A549 (cell line): ENCODE measurements around the gene RABAC1. TPM values are rescaled to one million over a fixed set of nuclear protein-coding genes. Genes with fewer than 3 reads are reported as not detected.

Experiments used
- ATAC-seq, 2 experiments: fragments of 200-7000 bp in 1 of 2; fragments of >200 bp in 1 of 2; cut with Nextera tagmentation in 1 of 2; cut with Tn5 transposase in 1 of 2; 3 replicates each; pipeline versions ENCODE4 v1.8.0 to v1.9.1; 2018 to 2020; ENCODE audit warnings: mild to moderate bottlenecking in 1 of 2, moderate library complexity in 1 of 2
- CTCF ChIA-PET: fragments of 300-600 bp; sonication (Branson Sonifier 250); formaldehyde crosslinking; extraction: SDS; loops from one replicate; lab custom pipeline; 2021; ENCODE audit warnings: antibody characterized with exemption, inconsistent platforms; lab: Yijun Ruan, JAX
- POLR2A ChIA-PET: fragments of 350-600 bp; formaldehyde crosslinking; extraction: SDS; loops from one replicate; lab custom pipeline; 2021; ENCODE audit warnings: antibody characterized with exemption, inconsistent platforms; lab: Yijun Ruan, JAX
- DNase-seq, 2 experiments: peaks; one replicate each; pipeline versions ENCODE4 v3.0.0 to v3.0.0-alpha.2; 2011 to 2016; ENCODE audit warnings: low read depth in 1 of 2, low spot score in 1 of 2
- FAIRE-seq: peaks from 2 replicates; lab custom pipeline; 2011; peaks lifted over from hg19 to GRCh38; lab: Jason Lieb, UNC
- H3K27ac ChIP-seq, 2 experiments: fragments of >200 bp; sonication (Bioruptor Twin); formaldehyde crosslinking; 3 replicates each; pipeline ENCODE4 v1.5.1; 2016 to 2017
- H3K4me1 ChIP-seq: fragments of >200 bp; sonication (Bioruptor Twin); formaldehyde crosslinking; 3 replicates; pipeline ENCODE4 v1.6.1; 2016
- H3K4me2 ChIP-seq: fragments of >200 bp; sonication (Bioruptor Twin); formaldehyde crosslinking; 3 replicates; pipeline ENCODE4 v1.6.1; 2016
- H3K4me3 ChIP-seq: fragments of >200 bp; sonication (Bioruptor Twin); formaldehyde crosslinking; 3 replicates; pipeline ENCODE4 v1.5.1; 2016
- H3K9me3 ChIP-seq: fragments of >200 bp; sonication (Bioruptor Twin); formaldehyde crosslinking; 3 replicates; pipeline ENCODE4 v1.6.1; 2016
- CHD2 ChIP-seq: fragments of 150-350 bp; IDR thresholded peaks from 2 replicates; pipeline ENCODE4 v1.6.1; 2014; ENCODE audit warnings: low read length; ENCODE audit not compliant: partially characterized antibody
- CTCF ChIP-seq: fragments of >200 bp; sonication (Bioruptor Twin); formaldehyde crosslinking; IDR thresholded peaks from 3 replicates; pipeline ENCODE4 v1.5.1; 2016
- E2F6 ChIP-seq: IDR thresholded peaks from 2 replicates; pipeline ENCODE4 v1.6.1; 2012; ENCODE audit warnings: low read depth, borderline replicate concordance
- FOSB ChIP-seq: fragments of 250-450 bp; sonication (Bioruptor Pico); IDR thresholded peaks from 2 replicates; pipeline ENCODE4 v1.5.0; 2020; ENCODE audit warnings: mild to moderate bottlenecking, moderate library complexity
- HES2 ChIP-seq: fragments of >200 bp; sonication (Bioruptor Twin); formaldehyde crosslinking; IDR thresholded peaks from 2 replicates; pipeline ENCODE4 v1.6.1; 2016
- HEYL ChIP-seq: fragments of 250-450 bp; sonication (Bioruptor Pico); IDR thresholded peaks from 2 replicates; pipeline ENCODE4 v1.8.0; 2021; ENCODE audit warnings: mild to moderate bottlenecking, moderate library complexity
- HOXB13 ChIP-seq: fragments of 250-450 bp; sonication (Bioruptor Pico); IDR thresholded peaks from 2 replicates; pipeline ENCODE4 v1.5.0; 2020; ENCODE audit warnings: low read depth, mild to moderate bottlenecking, moderate library complexity
- HOXB5 ChIP-seq: fragments of 250-450 bp; sonication (Bioruptor Pico); IDR thresholded peaks from 2 replicates; pipeline ENCODE4 v1.5.0; 2020; ENCODE audit warnings: mild to moderate bottlenecking, moderate library complexity
- MAX ChIP-seq: IDR thresholded peaks from 2 replicates; pipeline ENCODE4 v1.6.1; 2012
- MAZ ChIP-seq: fragments of 150-350 bp; IDR thresholded peaks from 2 replicates; pipeline ENCODE4 v1.6.1; 2014; ENCODE audit warnings: antibody characterized with exemption, low read depth, low read length, borderline replicate concordance
- NPAS2 ChIP-seq: fragments of 250-450 bp; sonication (Bioruptor Pico); IDR thresholded peaks from 2 replicates; pipeline ENCODE4 v1.8.0; 2022; ENCODE audit warnings: mild to moderate bottlenecking, moderate library complexity, borderline replicate concordance
- NR3C1 ChIP-seq: fragments of >200 bp; sonication (Bioruptor Twin); formaldehyde crosslinking; IDR thresholded peaks from 3 replicates; pipeline ENCODE4 v1.6.1; 2017
- PBX3 ChIP-seq: IDR thresholded peaks from 2 replicates; pipeline ENCODE4 v1.6.1; 2012
- PHF8 ChIP-seq: fragments of 200-600 bp; sonication (generic); IDR thresholded peaks from 2 replicates; pipeline ENCODE4 v1.6.1; 2016; ENCODE audit warnings: low read depth, mild to moderate bottlenecking, antibody characterized with exemption, moderate library complexity, borderline replicate concordance
- POLR2A ChIP-seq: IDR thresholded peaks from 2 replicates; pipeline ENCODE4 v1.6.1; 2012; ENCODE audit warnings: mild to moderate bottlenecking, low read length
- RAD21 ChIP-seq, 2 experiments: fragments of >200 bp in 1 of 2; sonication (Bioruptor Twin) in 1 of 2; formaldehyde crosslinking in 1 of 2; IDR thresholded peaks in 1 of 2; conservative IDR thresholded peaks in 1 of 2; 2 replicates in 1 of 2; 3 replicates in 1 of 2; pipeline ENCODE4 v1.6.1; 2012 to 2018; ENCODE audit warnings: inconsistent platforms in 1 of 2
- RCOR1 ChIP-seq: fragments of 150-350 bp; IDR thresholded peaks from 2 replicates; pipeline ENCODE4 v1.6.1; 2014; ENCODE audit warnings: antibody characterized with exemption, low read length, low read depth
- RFX5 ChIP-seq: fragments of 450-650 bp; IDR thresholded peaks from 2 replicates; pipeline ENCODE4 v1.7.1; 2014; ENCODE audit warnings: antibody characterized with exemption, mild to moderate bottlenecking, moderate library complexity
- RNF2 ChIP-seq: fragments of 200-600 bp; sonication (generic); IDR thresholded peaks from 2 replicates; pipeline ENCODE4 v1.6.1; 2016; ENCODE audit warnings: low read depth, mild to moderate bottlenecking, antibody characterized with exemption, moderate library complexity, borderline replicate concordance
- TFCP2L1 ChIP-seq: fragments of 250-450 bp; sonication (Bioruptor Pico); IDR thresholded peaks from 2 replicates; pipeline ENCODE4 v1.5.0; 2021; ENCODE audit warnings: mild to moderate bottlenecking
- TP53 ChIP-seq: fragments of 250-450 bp; sonication (Bioruptor Pico); IDR thresholded peaks from 2 replicates; pipeline ENCODE4 v1.5.0; 2021; ENCODE audit warnings: mild to moderate bottlenecking, moderate library complexity
- USF2 ChIP-seq: fragments of 450-650 bp; IDR thresholded peaks from 2 replicates; pipeline ENCODE4 v1.6.1; 2014; ENCODE audit warnings: antibody characterized with exemption
- WGBS: methylation state at CpG from one replicate; pipeline ENCODE4 v1.1.6; 2017; ENCODE audit errors: missing lambda C conversion rate; 5-methylcytosine and 5-hydroxymethylcytosine counted together
- polyA plus RNA-seq, 4 experiments: library from polyadenylated mRNA; depleted of rRNA in 3 of 4; stranded (reverse); fragments of >200 nt; fragmentation: RNase III in 1 of 4; extraction: RNeasy Plus Mini Kit Qiagen cat#74134 plus additional on column Dnase treatment in 1 of 4; gene quantifications; 2 replicates in 3 of 4; 3 replicates in 1 of 4; pipeline ENCODE4 v1.2.3, GENCODE V29; 2011 to 2017

The RABAC1 gene
- polyA plus RNA-seq, 2 of the 4 experiments (the other 2 are of a cell fraction), result 117 to 247 TPM

GRCh38 chr19:41999878-42000208 is 40.7 kb upstream of the RABAC1 start:
- POLR2A ChIA-PET, result no interaction called here
- no peak overlapping the region for H3K4me3 ChIP-seq
- WGBS, result 51% methylated on average over 7 of the region's 7 CpGs
- no peak overlapping the region for H3K27ac ChIP-seq
- TF ChIP-seq RAD21 (conservative IDR thresholded peaks at IDR 0.05 in 1 of 2, IDR thresholded peaks at IDR 0.05 in 1 of 2) (no peak), PHF8 (no peak), HOXB13 (CRISPR knock-in tag) (no peak), FOSB (CRISPR knock-in tag) (no peak), HOXB5 (no peak), HES2 (no peak), E2F6 (no peak), RNF2 (no peak), TP53 (CRISPR knock-in tag) (no peak), POLR2A (no peak), TFCP2L1 (CRISPR knock-in tag) (no peak), USF2 (no peak), HEYL (CRISPR knock-in tag) (no peak), NPAS2 (CRISPR knock-in tag) (no peak), PBX3 (no peak), NR3C1 (no peak), RCOR1 (no peak)
- DNase-seq (no peak), ATAC-seq (no peak), FAIRE-seq (no peak)
- CTCF ChIA-PET, result interaction anchor here (0.9 to 14.8 kb wide), 9 partner anchors 10 to 104 kb away, joined by 3 to 344 read pairs (median 4); no protein-coding TSS in a partner anchor
- no peak overlapping the region for H3K4me2 ChIP-seq
- no peaks in the 10 kb centered on the region for H3K9me3 ChIP-seq
- peaks cover 21% of the 10 kb centered on the region for H3K4me1 ChIP-seq

- TF ChIP-seq HOXB5, result no peak
- TF ChIP-seq CHD2, result no peak
- TF ChIP-seq RFX5, result no peak
- no peak for TF ChIP-seq MAZ
- TF ChIP-seq MAX, result peak; percentile 8; the same call in 1 of the 2 replicates
- no peak for TF ChIP-seq HES2
- no peak for TF ChIP-seq CTCF
- TF ChIP-seq E2F6, result peak; percentile 36; the same call in 1 of the 2 replicates
- TF ChIP-seq FOSB (CRISPR knock-in tag), result no peak
- POLR2A ChIA-PET, result interaction anchor here (0.8 to 0.9 kb wide), 2 partner anchors 11 to 77 kb away, joined by 3 read pairs; partner anchors contain the start of gene ZNF574
- FAIRE-seq (peak; percentile 43), ATAC-seq (0 out of 6 replicates have a peak, but pooled peaks of 1 of the 2 experiments have one; percentile 0), DNase-seq (peak in 1 of 2 experiments; percentile 54)
- CTCF ChIA-PET, result interaction anchor here (0.6 to 14.8 kb wide), 15 partner anchors 10 to 110 kb away, joined by 3 to 344 read pairs (median 4); no protein-coding TSS in a partner anchor
- 20% methylated on average over 42 of the region's 55 CpGs for WGBS
- H3K4me3 ChIP-seq, result peak overlapping the region; percentile 47
- H3K4me2 ChIP-seq, result peak overlapping the region; percentile 100
- peaks cover 24% of the 10 kb centered on the region for H3K4me1 ChIP-seq
- no peaks in the 10 kb centered on the region for H3K9me3 ChIP-seq
- H3K27ac ChIP-seq, result peak overlapping the region in 1 of 2 experiments; percentile 47; a peak in 2 of 6 replicates
These were observed 40.2 kb upstream of the RABAC1 start for GRCh38 chr19:41999071-41999877.
